ENCODE data around the gene RPS5.
"Not testable (repeated sequence)": the region's sequence is repeated elsewhere in the genome, so short reads cannot be mapped to it uniquely, and the experiment has no call there.

The RPS5 gene

DNA sequence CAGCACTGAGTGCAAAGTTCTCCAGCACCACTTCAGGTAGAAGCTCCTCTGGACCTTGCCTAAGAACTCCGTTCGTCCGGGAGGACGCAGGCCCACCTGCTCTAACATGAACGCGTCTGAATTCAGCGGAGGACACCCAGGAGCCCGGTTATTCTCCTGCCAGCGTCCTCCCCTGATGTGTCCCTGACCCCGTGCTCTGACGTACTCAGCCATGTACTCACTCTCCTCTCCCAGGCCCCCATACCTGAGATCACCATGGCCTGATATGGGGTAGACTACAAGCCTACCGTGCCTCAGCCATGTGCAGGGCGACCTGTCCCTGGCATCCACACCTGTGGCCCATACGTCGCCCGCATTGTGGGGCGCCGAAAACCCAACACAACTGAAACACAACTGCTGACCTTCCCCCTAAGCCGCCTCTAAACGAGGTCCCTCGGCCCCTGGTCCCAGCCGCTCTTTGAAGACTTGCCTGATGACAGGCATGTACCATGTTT lies 20.6 kb downstream of the RPS5 start:
- no peak for DNase-seq

DNA sequence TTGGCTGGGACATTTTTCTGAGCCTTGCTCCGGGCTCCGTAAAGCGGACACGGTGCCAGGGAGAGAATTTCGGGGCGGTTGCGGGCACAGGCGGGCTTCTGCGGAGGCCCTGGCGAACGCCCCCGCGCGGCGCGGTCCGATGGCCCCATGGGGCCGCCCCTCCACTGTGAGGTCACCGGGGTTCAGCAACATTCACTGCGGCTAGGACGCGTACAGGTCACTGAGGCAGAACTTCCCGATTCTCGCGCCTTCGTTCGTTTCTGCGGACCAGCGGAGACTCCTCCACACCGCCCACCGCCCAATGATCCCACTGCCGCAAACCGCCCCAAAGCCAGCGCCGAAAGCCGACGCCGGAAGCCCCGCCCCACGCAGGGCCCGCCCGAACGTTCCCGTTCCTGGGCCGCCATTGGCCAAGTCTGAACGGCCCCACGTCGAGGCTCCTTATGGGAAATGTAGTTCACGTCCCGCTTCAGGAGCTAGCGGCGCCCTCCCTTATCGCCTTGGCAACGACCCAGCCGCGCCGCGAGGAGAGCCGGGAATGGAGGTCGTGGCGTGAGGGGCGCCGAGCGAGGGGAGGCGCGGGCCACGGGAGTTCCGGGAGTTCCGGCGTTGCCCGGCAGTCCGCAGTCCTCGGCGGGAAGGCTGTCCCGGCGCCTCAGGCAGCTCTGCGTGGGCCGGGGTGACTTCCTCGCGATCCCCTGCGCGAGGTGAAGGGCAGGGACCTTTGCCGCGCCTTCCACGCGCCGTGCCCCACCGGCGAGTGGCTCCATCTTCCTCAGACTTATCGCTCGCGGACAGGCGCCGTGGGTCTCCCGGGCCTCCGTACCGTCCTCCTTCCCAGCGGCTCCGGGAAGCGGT lies 21.3 kb downstream of the RPS5 start, which contains the start of gene ZNF584:
Gene ZNF584 (plus strand): TSS at position 498 of the 858 bp plus-strand sequence. CDS start 499 bp downstream, outside the sequence.
- peak; percentile 95 for DNase-seq

DNA sequence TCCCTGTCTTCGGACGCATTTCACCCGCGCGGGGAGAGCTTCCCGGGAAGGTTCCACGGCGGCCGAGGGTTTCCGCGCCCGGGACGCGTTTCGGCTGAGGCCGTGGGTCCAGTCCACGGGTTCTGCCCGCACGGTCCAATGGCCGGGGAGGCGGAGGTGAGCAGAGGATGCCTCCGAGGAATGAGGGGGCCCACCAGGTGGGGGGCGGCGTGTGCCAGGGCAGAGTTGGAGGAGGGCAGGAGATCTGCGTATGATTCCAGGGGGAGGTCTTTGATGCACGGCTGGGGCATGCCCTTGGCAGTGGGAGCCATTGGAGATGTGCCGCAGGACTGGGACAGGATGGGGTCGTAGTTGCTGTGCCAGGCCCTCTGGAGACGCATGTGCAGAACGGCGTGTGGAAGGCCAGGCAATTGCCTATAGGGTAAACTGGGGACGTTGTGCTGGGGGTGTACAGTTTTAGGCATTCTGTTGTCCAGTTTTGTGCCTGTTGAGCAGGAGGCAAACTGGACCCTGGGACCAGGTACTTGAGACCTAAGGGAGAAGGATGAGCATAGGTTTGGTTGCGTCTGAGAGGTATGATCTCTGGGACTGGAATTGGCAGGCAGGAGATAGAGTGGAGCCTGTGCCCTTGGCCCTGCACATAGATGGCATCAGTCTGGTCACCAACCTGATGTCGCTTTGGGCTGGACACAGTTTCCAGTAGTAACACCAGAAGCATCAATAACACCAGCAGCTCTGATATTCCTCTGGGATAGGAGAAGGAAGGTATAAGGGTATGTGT lies 22.1 kb downstream of the RPS5 start:
- no peak for DNase-seq

GRCh38 chr19:58416604-58417003 lies 29.5 kb downstream of the RPS5 start:
- no peak for DNase-seq

DNA sequence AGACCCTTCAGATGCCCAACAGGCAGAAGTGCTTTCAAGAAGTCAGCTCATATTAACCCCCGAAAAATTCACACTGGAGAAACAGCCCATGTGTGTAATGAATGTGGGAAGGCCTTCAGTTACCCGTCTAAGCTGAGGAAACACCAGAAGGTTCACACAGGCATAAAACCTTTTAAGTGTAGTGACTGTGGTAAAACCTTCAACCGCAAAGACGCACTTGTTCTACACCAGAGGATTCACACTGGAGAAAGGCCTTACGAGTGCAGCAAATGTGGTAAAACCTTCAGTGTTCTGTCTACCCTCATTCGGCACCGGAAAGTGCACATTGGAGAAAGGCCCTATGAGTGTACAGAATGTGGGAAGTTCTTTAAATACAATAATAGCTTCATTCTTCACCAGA lies 30.0 kb downstream of the RPS5 start:
- no peak for DNase-seq

- DNase-seq, result no peak
Observed at GRCh38 chr19:58428617-58429016, 41.5 kb downstream of the RPS5 start.

GRCh38 chr19:58429745-58430144 lies 42.7 kb downstream of the RPS5 start:
- DNase-seq, result no peak

- DNase-seq, result no peak
Observed at GRCh38 chr19:58434217-58434616, 47.1 kb downstream of the RPS5 start.

DNA sequence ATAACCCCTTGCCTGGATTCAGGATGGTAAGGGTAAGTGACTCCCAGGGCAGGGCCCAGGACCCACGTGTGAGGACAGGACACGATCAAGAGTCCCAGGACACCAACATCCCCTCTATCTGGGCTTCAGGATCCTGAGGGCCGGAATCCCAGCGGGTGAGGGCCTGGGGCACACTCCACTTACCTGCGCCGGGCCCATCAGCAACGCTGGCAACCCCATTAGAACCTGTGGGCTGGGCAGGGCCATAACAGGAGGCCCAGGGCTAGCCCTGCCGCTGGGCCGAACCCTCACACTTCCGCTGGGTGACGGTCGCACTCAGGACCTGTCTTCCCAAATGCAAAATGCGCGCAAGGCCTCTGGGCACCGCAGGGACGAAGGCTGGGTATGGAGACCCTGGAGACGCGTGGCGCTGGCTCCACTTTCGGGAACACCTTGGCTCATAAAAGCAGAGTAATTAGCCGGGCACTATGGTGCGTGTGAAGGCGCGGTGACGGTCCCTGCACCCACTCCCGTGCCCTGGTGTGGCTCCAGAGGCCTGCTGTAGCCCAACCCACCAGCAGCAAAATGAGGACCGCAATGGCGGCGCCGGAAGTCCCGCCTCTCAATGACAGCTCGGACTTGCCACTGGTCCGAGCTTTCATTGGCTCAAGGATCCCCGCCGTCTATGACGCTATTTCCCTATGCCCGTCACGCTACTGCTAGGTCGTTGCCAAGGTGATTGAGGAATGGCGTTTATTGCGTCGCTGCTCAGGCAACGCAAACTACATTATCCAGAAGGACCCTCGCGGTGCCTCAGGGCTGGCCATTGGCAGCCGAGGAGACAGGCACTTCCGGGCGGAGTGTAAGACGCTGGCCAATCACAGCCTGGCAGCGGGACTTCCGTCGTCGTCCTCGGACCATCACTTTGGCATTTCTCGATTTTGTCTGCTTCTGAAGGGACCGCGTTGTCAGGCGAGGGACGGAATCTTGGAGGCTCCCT lies 52.8 kb downstream of the RPS5 start, which contains the start of gene ZNF132:
Gene ZNF132 (minus strand): TSS at position 578 of the 979 bp plus-strand sequence. CDS start 332 bp downstream, at position 246.
- peak; percentile 99 for DNase-seq

DNA sequence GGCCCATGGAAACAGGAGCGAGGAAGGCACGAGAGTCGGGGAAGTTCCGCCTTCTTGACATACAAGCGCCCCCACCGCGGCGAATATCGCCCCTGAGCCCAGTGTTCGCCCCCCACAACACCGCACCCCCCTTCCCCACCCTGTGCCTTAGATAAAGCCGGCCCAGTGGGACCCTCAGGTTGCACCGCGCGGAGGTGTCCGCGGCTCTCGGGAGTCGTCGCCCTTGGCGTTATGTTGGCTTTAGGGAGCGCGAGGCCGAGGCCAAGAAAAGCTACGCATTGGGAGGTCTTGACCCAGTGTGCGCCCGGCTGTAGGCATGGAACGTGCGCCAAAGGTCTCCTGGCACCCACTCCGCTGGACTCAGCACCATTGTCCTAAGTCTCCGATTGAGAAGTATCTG lies 53.5 kb downstream of the RPS5 start:
- DNase-seq, result no peak

GRCh38 chr19:58442986-58443385 lies 55.9 kb downstream of the RPS5 start:
- not testable (repeated sequence) for DNase-seq

All from CD4-positive, alpha-beta T cell treated with Interleukin-21 for 1 hour (primary cell).